ENCODE results near the gene APOA4. TPM values are rescaled to one million over a fixed set of nuclear protein-coding genes. Genes with fewer than 3 reads are reported as not detected.
A peak's percentile ranks its signal among the peaks of the same experiment; 100 is the strongest.

The APOA4 gene
- total and polyA plus RNA-seq, 2 of the 13 experiments (the other 11 are each of a cell fraction or from before 2014, with no cell fraction given), result 3.8 to 7.2 TPM

- TF ChIP-seq ZFAT (CRISPR knock-in tag; conservative IDR thresholded peaks at IDR 0.05), result no peak
- TF ChIP-seq KDM1A (CRISPR knock-in tag; IDR thresholded peaks at IDR 0.05), result no peak
- TF ChIP-seq ZNF724P (CRISPR knock-in tag; IDR thresholded peaks at IDR 0.05; ENCODE audit: borderline replicate concordance), result peak; percentile 84; the same call in 1 of the 2 replicates
- TF ChIP-seq ZNF3 (CRISPR knock-in tag; IDR thresholded peaks at IDR 0.05), result no peak
- 0 out of 2 replicates have a peak, but pooled peaks have one; percentile 6 for TF ChIP-seq BCL6 (CRISPR knock-in tag; IDR thresholded peaks at IDR 0.05)
- TF ChIP-seq IKZF4 (CRISPR knock-in tag; IDR thresholded peaks at IDR 0.05; ENCODE audit: borderline replicate concordance, low read depth, not compliant biosample characterization), result peak; percentile 53
- TF ChIP-seq ZBTB4 (CRISPR knock-in tag; IDR thresholded peaks at IDR 0.05; ENCODE audit: borderline replicate concordance), result no peak
- no peak for TF ChIP-seq NONO (IDR thresholded peaks at IDR 0.05)
- peak; percentile 30; the same call in 1 of the 2 replicates for TF ChIP-seq NONO (CRISPR knock-in tag; conservative IDR thresholded peaks at IDR 0.05)
- TF ChIP-seq ATF7-NPFF (CRISPR knock-in tag; IDR thresholded peaks at IDR 0.05; ENCODE audit: low read depth), result peak; percentile 38
- TF ChIP-seq HBP1 (CRISPR knock-in tag; IDR thresholded peaks at IDR 0.05; ENCODE audit: low read depth), result no peak
- peak; percentile 25; the same call in 1 of the 2 replicates for TF ChIP-seq SRF (IDR thresholded peaks at IDR 0.05; ENCODE audit: low read depth, low read length)
- peak; percentile 10; the same call in 1 of the 2 replicates for TF ChIP-seq ARID5B (CRISPR knock-in tag; IDR thresholded peaks at IDR 0.05)
- peak; percentile 96 for TF ChIP-seq ZC3H13 (CRISPR knock-in tag; IDR thresholded peaks at IDR 0.05)
- TF ChIP-seq MYPOP (CRISPR knock-in tag; IDR thresholded peaks at IDR 0.05), result peak; percentile 69
- TF ChIP-seq MTA1 (CRISPR knock-in tag; IDR thresholded peaks at IDR 0.05; ENCODE audit: borderline replicate concordance), result 0 out of 2 replicates have a peak, but pooled peaks have one; percentile 1
- 0 out of 2 replicates have a peak, but pooled peaks have one; percentile 30 for TF ChIP-seq ZNF850 (CRISPR knock-in tag; conservative IDR thresholded peaks at IDR 0.05)
Measured at GRCh38 chr11:116787786-116788486, 35.2 kb downstream of the APOA4 start, which contains the start of gene ZPR1 (continued).

Data from HepG2 (cell line).